Hematopoietic multipotent progenitor cell treated with erythropoietin and hydrocortisone succinate and interleukin-3 and kit ligand, for 15 days (in vitro differentiated cells): ENCODE measurements around the gene YOD1.

ENCODE experiments used
- DNase-seq: peaks from one replicate; pipeline ENCODE4 v3.0.0-alpha.2; 2015; ENCODE audit warnings: low spot score

YOD1 gene

DNA sequence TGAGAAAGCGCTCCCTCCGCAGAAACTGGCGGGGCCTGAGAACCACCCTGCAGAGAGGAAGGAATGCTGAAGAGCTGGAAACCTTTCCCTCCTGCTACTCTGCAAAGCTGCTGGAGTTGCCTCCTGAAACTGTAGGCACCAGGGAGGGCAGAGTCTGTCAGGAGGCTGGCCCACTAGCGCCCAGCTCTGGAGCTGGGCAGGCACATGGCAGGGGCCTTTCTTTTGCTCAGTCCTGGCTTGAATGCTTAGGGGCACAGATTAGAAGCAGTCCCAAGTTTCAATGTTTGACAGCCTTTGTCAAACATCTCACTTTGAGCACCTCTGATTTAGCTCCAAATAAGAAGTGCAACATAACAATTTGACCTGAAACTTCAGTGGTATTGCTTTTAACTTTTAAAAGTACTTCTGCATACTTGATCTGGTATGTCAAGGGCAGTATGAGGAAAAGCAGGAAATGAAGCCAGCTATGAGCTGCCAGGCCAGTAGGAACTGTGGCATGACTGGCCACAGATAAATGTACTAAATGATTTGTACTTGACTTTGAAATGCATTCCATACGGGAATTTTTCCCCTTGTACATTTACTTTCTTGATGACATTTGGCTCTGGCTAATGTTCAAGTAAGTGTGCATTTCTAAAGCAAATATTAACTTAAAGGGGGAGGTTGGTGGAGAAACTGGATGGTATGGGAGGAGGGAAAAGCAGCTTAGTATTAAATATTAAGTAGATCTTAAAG is 25.7 kb downstream of the YOD1 start:
- DNase-seq: peak; percentile 64

DNA sequence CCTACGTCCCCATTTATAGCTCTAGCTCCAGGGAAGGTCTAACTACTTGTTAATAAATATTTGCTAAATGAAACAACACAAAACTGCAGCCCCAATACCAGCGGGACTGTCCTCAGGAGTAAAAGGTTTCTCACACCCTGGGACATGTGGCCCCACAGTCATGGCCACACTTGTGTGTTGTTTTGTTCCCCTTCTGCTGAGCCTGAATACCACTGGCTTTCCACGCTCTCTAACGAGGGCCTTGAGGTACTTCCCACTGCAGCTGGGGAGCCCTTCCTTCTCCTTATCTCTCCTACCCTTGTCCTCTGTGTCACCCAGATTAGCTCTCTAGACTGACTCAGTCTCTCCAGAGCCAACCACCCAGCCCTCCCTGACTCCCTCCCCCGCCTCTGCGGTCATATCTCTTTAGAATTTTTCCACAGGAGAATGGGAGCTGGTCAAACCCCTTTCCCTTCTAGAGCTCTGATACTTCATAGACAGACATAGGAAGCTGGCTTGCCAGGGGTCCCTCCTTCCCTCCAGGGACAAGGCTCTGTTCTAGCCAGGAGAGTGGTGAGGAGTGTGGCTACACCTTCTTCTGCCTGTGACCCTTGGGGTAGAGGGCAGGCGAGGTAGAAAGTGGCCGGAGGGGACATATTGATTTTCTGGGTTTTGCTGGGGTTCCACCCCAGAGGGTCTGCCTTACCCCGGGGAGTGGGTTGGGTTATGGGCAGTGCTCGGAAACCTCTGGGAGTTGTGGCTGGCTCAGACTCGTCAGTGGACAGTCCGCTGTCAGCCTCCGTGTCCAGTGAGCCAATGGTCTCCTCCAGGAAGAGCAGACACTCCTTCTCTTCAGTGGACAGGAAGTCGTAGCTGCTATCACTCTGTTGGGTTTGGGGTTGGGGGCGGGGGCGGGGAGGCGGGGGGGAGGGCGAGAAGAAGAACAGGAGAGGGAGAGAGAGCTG is 26.5 kb downstream of the YOD1 start:
- peak; percentile 98 for DNase-seq

DNA sequence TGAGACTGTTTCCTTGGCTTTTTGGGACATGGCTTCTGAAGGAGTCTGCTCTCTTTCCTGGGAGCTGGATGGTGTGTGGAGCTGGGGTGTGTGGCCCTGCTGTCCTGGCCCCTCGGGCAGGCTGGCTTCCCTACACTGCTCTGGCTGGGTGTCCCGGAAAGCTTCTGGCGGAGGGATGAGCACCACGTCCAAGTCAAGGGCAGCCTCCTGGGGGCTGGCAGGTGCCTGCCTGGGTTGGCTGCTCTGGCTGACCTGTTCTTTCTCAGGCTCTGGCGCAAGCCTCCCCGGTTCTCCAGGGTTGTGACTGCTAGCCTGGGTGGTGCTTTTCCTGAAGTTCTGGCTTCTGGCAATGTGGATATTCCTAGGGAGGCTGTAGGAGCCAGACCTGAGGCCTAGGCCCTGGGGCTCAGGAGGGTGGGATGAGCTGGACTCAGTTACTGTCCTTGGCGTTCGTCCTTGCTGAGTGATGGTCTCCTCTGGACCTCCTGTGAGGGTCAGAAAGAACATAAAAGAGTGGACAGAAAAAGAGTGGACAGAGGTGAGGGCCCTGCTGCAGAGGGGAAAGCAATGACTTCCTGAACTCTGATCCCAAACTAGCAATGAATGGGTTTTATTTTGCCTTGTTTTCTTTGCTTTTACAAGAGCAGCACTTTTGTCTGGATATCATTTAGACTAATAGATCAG is 27.9 kb downstream of the YOD1 start:
- peak; percentile 41 for DNase-seq

DNA sequence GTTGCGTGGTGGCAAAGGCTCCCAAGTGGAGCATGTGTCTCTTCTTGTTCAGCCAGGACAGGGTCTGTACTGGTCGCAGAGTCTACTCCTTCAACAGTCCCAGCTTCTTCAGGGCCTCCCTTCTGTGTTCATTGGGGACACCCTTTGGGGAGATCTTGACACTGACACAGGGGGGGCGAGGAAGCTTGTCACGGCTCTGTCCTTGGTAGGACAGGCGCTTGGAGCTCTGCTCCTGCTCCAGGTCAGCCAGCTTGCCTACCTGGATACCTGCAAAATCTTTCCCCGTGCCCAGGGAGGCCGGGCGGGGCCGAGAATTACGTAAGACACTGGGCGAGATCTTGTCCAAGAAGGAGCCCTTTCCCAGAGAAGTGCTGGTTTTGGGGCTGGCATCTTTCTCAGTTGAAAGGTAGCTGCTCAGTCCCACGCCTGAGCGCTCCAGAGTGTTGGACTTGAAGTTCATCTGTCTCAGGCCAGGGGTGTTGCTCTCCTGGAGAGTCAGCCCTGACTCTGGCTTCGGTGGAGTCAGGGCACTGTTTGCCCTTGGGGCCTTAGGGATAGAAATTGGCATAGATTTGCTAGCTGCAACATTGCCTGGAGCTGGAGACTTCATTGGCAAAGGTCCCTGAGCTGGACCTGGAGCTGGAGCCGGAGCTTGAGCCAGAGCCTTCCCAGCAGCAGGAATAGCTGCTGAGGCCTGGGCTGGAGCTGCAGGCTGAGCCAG is 29.0 kb downstream of the YOD1 start:
- DNase-seq: no peak

DNA sequence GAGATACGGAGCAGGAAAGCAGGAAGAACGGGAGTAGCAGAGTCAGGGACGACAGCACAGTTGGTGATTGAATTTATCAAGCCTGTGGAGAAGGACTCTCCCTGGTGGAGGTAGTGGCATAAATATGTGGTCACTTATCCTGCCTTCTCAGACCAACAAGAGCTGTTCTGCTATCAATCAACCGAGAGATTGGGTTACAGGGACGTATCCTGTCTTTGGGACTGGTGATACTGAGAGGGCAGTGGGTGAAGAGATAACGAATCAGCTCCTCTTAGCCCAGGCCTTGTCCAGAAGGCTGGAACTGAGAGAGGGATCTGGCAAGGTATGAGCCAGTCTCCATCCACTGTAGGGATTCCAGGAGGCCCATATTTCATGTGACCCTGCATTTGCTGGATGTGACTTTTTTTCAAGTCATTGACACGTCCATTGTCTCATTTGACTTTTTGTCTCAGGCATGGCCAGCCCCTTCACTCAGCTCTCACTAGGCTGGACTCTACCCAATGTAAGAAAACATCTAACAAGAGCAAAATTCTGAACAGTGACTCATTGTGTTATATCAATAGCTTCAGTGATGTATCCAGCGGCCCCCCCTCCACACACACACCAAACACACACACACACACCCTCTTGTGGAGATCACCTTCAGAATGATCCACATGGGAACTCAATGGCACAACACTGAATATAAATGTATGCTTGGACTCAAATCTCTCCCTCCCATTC is 29.7 kb downstream of the YOD1 start:
- peak; percentile 60 for DNase-seq

DNA sequence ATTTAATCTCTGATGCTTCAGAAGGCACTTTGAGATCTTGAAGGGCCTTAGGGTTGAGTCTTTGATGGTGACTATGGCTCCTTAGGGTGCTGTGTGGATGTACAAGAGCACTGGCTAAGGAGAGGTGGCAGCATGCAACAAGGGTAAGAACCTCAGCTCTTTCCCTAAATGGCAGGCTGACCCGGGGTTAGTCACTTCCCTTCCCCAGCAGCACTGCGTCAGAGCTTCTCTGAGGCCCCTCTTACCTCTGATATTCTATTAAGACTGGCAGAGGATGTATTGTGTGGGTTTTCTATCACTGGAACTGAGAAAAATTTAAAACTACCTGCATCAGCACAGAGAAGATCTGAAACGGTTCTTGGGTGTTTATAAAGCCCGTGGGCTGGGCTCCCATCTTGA is 30.3 kb downstream of the YOD1 start:
- DNase-seq: peak; percentile 52

DNA sequence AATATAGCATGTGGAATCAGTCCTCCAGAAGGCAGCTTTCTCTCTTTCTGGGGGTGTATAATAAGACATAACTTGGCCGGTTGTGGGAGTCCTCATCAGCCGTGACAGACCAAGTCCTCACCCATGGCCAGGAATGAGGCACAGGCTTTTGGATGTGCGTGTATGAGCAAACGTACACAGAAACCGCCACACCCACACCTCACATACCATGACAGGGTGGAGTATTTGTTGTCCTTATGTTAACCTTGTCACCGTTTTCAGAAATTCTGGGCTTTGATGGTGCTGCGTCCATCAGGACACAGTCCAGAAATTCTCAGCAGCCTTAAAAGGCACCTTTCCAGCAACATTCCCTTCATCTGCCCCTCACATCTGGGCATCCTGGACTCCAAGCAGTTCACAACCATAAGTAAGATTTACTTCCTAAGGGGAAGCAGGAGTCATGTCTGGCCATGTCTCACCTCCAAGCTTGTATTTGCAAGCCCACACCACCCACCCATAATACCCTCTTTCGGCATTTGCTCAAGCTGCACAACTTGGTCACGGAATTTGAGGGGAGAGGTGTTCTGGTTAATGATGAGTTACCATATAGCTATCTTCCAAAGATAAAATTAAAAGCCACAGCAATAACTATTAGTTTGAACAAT is 30.8 kb downstream of the YOD1 start:
- DNase-seq: peak; percentile 66

DNA sequence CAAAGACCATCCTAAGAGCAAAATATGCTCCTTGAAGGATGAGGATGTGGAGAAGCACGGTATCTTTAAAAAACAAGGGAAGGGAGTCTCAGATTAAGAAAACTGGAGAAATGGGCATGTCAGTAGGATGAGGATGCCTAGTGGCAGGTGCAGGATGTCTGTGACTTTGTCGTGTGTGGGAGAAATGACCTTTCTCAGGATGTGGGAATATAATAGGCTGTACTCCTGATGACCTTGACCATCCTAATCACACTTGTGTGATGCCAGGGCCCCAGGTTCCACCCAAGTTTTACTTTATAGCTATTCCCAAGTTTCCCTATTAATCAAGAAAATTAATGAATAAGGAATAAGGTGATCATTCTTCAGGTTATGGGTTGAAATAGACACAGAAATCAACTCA is 31.3 kb downstream of the YOD1 start:
- DNase-seq: no peak

DNA sequence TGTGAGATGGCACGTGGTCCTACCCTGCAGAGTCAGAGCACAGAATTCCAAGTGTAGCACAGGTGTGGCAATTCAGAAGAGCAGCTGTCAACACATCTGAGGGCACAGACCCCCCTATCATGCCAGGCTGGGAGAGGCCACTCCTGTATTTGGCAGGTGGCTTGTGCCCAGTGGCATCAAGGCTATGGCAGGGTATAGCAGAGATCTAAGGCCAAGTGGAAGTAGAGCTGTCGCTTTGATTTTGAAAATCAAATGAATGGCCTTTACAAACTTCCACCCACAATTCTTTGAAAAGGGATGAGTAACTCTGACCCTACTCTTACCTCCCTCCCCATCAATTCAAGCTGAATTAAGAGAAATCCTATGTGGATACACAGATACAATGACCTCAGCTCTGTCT is 31.8 kb downstream of the YOD1 start:
- no peak for DNase-seq

DNA sequence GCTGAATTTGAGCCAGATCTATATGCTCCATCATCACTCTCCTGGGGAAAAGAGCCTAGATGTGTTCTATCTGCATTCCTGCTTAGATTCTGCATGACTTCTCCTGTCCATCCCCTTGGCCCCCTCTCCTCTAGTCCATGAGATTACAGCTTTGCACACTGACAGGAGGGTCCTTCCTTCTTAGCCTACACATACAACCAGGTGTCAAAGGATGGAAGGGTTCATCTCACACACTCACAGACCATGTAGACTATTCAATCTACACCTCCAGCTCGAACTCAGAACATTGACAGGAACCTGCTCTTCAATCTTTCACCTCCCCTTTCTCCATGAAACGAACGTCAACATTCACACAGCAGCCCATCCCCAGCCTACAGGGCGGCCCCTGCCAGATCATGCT is 32.3 kb downstream of the YOD1 start:
- DNase-seq: no peak

DNA sequence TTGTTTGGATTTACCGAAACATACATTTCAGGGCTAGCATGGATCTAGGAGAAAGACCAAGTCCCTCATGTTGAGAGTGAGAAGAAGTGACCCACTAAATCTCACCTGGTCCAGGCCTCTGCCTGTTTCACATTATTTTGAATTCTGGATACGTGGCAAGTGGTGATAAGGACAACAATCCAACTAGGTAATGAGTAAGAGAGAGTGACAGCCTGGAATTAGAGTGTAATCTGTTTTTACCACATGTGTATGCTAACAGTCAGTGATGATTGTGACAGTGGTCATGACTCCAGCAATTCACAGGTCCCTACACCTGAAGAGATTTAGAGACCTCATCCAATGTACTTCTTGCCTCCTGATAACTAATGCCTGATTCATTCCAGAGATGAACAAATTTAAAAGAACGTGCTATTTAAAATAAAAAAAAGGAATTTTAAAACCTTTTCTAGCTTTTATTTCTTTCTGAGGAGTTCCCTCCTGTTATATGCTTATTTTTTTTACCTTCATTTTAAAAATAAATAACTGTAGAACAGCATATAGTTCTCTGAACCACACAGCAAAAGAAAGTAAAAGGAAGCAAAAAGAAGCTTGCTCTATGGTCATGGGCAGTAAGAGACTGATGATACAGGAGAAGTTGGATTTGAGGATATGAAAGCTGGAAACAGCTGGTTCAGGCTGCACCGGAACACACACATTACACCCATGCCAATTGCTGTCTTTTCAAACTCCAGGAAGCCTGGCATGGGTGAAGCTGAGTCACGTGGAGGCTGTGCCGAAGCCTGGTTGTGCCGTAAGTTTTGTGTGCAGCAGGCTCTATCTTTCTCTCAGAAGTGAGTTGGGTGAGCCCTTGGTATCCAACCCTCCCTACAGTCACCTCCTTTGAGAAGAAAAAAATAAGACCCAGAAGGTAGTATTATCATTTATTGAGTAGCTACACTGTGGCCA is 33.1 kb downstream of the YOD1 start:
- DNase-seq: peak; percentile 46

DNA sequence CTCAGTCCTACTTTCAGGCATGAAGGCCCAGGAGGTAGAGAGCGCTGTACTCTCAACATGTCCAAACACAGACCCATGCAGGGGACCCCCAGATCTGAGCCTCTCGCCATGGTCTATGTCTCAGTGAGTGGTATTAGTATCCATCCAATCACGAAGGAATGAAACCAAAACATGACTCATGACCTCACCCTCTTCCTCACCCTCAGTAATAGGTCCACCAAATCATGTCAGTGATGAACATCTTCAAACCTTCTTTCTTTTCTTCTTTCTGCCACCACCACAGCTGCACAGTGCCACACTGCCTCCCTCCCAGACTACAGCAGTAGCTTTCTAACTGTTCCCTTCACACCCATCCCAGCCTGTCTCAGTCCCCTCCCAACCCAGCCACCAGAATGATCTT is 35.2 kb downstream of the YOD1 start:
- no peak for DNase-seq

DNA sequence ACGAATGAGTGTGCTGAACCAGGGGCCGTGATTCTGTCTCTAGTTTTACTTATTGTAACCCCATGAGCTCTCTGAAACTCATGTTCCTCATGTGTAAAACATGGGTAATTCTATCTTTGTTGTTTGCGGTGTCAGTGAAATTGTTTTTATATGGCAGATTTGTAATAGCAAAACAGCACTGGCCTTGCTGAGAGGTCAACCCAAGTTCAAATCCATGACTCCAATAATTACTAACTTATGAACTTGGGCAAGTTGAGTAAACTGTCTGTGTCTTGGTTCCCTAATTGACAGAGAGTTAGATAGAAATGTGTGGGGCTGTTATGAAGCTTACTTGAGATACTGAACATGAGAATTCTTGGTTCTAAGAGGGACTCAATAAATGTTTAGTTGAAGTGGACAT is 36.3 kb downstream of the YOD1 start:
- no peak for DNase-seq

DNA sequence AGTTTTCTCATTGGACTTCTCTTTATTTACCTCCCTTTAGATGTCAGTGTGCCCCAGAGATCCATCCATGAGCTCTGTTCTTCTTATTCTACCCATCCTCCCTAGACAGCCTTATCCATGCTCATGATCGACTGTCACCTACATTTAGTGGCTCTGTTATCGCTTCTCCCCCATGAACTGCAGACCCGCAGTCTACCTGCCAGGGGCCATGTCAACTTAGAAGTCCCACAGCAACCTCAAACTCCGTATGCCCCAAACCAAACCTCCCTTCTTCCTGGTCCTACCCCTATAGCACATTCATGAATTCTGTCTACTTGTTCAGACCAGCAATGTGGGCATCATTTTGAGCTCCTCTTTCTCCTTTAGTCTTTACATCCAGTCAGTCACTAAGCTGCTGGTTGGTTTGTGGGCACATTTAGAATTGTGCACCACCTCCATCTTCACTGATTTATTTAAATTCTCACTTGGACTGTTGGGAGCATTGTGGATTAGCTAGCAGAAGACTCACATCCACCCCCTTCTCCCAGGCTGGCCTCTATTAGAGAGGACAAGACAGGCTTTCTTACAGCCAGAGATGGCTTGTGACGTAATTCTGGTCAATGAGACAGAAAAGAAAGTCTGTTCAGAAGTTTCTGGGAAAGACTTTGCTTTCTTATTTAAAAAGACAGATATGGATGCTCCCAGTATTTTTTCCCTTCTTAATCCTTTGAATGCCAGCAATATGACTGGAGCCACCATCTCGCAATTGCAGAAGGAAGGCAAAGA is 37.5 kb downstream of the YOD1 start:
- no peak for DNase-seq

DNA sequence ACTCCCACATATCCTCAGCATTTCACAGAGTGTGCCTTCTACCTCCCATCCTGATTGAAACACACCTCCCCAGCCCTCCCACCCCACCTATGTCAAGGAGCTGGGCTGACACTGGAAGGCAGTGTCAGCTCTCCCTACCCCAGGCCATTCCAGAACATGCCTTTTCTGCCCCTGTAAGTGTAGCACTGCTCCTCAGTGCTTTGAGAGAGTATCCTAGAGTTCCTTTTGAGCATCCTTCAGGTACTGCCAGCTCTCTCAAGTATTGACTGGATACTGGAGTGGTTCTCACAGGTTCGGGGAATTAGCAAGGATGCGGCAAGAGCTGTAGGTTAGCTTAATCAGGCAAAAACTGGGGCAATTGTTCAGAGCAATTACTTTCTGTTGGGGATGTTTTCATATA is 40.3 kb downstream of the YOD1 start:
- DNase-seq: no peak

DNA sequence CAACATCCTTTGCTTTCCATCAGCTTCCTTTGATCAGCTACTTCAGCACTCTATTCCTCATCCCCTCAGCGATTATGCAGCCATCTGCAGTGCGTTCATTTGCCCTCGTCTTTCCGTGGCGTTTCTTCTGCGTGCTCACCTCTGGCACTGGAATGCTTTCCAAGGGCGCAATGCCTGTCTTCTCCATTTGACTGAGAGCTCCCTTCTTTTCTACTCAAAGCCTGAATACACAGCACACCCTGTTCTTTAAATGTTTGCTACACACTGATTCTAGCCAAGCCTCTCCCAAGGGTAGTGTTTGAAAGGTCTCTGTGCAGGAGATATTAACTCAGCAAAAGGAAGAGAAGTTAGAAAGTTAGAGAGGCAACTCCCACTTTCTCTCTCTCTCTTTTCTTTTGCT is 41.1 kb downstream of the YOD1 start:
- no peak for DNase-seq

DNA sequence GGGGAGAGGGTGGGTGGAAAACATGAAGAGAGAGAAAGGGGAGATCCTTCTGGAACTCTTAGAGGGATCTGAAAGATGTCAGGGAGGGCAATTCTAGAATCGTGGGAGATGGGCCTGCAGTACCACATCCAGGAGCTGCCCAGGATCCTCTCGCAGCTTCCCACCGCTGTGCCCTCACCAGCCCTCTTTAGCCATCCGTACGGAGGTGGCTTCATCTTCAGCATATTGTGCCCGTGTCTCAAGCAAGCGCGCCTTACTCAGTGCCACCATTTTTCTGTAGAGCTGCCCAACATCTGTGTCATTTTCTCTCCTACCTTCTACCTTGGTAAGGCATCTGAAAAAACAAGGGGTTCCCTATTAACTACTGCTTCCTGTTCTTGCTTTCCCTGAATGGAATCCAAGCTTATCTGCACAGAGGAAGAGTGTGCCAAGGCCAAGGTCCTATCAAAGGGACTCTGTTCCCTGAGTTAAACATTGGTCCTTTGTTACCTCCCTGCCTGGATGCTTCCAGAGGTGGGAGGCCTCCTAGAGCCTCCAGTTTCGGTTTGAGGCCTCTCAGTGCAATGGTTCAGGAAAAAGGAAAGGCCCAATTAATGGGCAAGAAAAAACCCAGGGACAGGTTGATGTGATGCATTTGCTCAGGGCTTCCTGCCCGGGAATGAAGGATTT is 41.7 kb downstream of the YOD1 start:
- DNase-seq: no peak

DNA sequence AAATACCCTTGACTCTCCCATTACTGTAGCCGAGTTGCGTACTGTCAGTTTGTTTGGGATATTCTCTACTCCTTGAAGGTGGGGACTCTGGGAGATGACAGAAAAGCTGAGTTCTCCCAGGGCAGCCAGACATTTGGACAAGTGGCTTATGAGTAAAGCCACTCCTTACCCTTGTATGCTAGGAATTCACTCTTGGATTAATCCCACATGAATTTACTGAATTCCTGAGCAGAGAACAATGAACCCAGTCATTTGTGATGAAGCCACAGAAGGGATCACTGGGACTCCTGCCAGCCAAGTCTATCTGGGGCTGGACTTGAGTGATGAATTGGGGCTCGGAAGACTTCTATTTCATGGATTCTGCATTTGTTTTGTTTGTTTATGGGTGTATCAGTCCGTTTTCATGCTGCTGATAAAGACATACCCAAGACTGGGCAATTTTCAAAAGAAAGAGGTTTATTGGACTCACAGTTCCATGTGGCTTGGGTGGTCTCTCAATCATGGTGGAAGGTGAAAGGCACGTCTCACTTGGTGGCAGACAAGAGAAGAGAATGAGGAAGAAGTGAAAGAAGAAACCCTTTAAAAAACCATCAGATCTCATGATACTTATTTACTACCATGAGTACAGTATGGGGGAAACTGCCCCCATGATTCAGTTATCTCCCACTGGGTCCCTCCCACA is 43.5 kb downstream of the YOD1 start:
- no peak for DNase-seq
